Peyer's patch (tissue), 4 donors: ENCODE results near the gene PTPRM.

Experiments used
- CTCF ChIP-seq, 6 experiments: fragments of 450-650 bp in 4 of 6; fragments of 200-600 bp in 2 of 6; sonication (generic) in 1 of 6; IDR thresholded peaks; one replicate each; pipeline ENCODE4 v1.5.1; 2017 to 2019; ENCODE audit warnings: antibody characterized with exemption in 6 of 6, mild to moderate bottlenecking in 3 of 6, moderate library complexity in 1 of 6
- POLR2A ChIP-seq, 2 donors: fragments of 450-650 bp; IDR thresholded peaks; one replicate each; pipeline ENCODE4 v1.5.1; 2017; ENCODE audit warnings: antibody characterized with exemption in 2 of 2, mild to moderate bottlenecking in 2 of 2, moderate library complexity in 2 of 2

- TF ChIP-seq CTCF (IDR thresholded peaks at IDR 0.05) (no peak), POLR2A (IDR thresholded peaks at IDR 0.05) (no peak)
Measured at GRCh38 chr18:8264116-8264515, 697.0 kb downstream of the PTPRM start.
